GM19324 (cell line): ENCODE results near the gene HACD3.
"Not testable (repeated sequence)": the region's sequence is repeated elsewhere in the genome, so short reads cannot be mapped to it uniquely, and the experiment has no call there.

Source experiments
- ATAC-seq: cut with Tn5 transposase; IDR thresholded peaks from one replicate; pipeline ENCODE4 v1.9.1; 2021; ENCODE audit warnings: mild to moderate bottlenecking, moderate library complexity; ENCODE audit not compliant: unreplicated experiment, low FRiP score

HACD3 gene

GRCh38 chr15:65541231-65541820 lies 11.1 kb downstream of the HACD3 start:
- no peak for ATAC-seq

- ATAC-seq, result no peak
These were observed 17.6 kb downstream of the HACD3 start for GRCh38 chr15:65547841-65548240.

GRCh38 chr15:65549288-65549687 lies 19.0 kb downstream of the HACD3 start:
- not testable (repeated sequence) for ATAC-seq

- no peak for ATAC-seq
These were observed 20.4 kb downstream of the HACD3 start for GRCh38 chr15:65550681-65551098.

GRCh38 chr15:65551183-65551582 lies 20.9 kb downstream of the HACD3 start:
- no peak for ATAC-seq

DNA sequence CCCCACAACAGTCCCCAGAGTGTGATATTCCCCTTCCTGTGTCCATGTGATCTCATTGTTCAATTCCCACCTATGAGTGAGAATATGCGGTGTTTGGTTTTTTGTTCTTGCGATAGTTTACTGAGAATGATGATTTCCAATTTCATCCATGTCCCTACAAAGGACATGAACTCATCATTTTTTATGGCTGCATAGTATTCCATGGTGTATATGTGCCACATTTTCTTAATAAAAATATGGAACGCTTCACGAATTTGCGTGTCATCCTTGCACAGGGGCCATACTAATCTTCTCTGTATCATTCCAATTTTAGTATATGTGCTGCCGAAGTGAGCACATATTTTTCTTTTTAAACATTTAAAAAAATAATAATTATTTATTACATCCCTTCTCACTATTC lies 22.6 kb downstream of the HACD3 start:
- ATAC-seq, result not testable (repeated sequence)

DNA sequence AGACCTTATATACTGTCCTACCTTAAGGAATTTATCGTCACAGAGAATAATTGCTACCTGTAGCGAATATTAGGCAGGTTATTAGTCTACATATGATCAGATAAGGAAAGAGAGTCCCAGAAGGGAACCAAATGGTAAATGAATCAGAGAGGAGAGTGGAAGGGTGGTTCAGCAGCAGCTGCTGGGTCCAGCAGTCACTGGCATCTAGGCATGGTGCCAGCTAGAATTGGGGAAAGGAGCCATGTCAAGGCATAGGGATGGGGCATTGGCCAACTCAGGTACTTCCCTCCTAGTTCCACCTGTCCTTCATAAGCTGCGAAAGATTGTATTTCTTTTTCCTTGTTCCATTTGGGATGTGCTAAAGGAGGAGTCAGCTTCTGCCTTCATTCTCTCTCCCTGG lies 23.4 kb downstream of the HACD3 start:
- no peak for ATAC-seq

- ATAC-seq, result no peak
These were observed 26.4 kb downstream of the HACD3 start for GRCh38 chr15:65556622-65557021.

- ATAC-seq, result no peak
These were observed 28.1 kb downstream of the HACD3 start for GRCh38 chr15:65558336-65558735.

DNA sequence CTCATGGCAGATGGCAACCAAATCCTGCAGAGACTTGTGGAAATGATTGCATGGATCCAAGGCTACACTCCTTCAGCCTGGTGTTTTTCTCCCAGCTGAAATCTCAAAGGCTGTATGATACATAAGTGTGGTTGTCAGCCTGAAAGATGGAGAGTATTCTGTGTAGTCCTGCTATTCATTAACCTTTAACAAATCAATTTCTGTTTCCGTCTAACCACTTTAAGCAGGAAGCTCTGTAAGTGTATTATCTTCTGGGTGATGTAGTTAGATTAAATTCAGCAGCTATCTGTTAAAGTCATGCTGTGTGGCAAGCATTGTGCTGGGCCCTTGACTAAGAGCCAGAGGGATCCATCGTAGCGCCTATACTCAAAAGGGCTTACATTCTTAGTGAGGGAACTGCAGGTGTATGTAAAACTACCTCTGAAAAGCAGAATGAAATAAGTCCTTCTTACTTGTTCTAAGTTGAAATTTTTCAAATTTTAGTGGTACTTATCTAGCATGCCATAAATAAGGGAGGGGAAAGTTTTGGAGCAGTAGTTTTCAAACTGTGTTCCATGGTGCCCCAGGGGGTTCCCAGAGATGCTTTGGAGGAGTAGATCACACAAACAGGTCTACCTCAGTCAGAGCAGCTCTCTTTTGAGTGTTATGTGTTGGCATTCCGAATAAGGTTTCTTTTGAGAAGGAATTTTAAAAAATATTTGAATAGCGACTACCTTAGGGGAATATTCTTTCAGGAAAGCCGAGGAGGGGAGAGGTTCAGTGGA lies 28.9 kb downstream of the HACD3 start:
- no peak for ATAC-seq

DNA sequence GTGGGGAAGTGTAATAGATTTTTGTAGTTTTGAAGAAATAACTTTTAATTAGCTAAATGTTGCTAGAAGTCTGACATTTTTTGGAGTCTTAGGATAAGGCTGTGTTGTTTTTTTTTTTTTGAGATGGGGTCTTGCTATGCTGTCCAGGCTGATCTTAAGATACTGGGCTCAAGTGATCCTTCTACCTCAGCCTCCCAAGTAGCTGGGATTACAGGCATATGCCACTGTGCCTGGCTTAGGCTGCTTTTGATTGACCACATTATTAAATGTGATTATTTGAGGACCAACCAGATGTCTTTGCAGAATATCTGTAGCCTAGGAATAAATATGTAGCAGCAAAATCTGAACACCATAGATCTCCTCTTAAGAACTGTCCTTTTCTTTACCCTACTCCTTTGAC lies 29.7 kb downstream of the HACD3 start:
- no peak for ATAC-seq

DNA sequence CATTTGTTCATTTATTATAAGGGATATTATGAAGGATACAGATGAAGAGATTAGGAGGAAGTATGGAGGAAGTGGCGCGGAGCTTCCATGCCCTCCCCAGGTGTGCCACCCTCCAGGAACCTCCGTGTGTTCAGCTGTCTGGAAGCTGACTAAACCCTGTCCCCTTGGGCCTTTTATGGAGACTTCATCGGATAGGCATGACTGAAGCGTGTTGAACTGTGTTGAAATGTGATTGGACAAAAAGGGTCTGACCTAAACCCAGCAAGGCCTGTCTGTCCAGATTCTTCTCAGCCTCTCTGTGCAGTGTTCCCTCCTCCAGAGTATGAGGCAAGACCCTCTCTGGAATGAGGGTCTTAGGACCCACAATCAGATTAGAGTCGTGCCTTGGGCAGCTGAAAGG lies 31.7 kb downstream of the HACD3 start:
- ATAC-seq, result no peak

DNA sequence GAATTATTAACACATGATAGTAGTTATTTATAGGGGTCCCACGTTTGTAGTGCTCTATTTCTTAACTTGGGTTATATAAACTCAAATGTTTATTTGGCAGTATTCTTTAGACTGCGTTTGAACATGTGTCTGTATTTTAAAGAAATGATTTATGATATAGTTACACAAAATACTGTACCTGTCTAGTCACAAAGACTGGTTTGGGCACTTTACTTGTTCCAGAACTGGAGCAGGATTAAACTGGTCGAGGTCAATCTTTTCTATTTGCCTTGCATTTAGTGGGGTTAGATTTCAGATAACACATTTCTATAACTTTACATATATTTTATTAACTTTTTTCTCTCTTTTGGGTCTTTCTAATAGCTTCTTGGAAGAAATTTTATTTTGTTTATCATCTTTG lies 39.5 kb downstream of the HACD3 start:
- ATAC-seq, result no peak

- ATAC-seq, result no peak
These were observed 41.7 kb downstream of the HACD3 start for GRCh38 chr15:65571971-65572370.

GRCh38 chr15:65576664-65577063 lies 46.4 kb downstream of the HACD3 start:
- no peak for ATAC-seq

DNA sequence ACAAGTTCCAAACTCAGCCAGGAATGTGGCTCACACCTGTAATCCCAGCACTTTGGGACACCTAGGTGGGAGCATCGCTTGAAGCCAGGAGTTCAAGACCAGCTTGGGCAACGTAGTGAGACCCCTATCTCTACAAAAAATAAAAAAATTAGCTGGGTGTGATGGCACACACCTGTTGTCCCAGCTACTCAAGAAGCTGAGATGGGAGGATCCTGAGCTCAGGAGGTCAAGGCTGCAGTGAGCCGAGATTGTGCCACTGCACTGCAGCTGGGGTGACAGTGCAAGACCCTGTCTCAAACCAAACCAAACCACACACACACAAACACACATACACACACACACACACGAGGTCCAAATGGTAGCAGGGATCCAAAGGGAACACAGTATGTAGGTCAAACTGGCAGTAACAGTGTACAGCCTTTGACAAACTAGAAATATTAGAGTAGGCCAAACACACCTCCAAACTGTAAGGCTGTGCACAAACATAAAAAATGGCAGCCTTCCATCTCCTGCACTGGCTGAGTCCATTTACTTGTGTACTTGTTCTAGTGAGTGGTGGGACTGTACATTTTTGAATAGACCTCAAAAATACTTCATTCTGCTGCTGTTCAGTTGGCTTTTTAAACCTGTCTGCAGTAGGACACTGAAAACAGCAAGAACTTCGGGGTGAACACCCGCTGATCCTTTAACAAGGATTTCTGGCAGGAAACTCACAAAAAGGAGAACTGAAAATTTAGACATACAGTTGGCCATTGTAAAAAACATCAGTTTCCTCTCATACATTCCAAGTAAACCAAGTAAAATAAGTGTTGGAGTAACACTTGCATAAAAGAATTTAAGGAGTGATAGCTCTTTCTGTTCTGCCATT lies 47.1 kb downstream of the HACD3 start:
- no peak for ATAC-seq

DNA sequence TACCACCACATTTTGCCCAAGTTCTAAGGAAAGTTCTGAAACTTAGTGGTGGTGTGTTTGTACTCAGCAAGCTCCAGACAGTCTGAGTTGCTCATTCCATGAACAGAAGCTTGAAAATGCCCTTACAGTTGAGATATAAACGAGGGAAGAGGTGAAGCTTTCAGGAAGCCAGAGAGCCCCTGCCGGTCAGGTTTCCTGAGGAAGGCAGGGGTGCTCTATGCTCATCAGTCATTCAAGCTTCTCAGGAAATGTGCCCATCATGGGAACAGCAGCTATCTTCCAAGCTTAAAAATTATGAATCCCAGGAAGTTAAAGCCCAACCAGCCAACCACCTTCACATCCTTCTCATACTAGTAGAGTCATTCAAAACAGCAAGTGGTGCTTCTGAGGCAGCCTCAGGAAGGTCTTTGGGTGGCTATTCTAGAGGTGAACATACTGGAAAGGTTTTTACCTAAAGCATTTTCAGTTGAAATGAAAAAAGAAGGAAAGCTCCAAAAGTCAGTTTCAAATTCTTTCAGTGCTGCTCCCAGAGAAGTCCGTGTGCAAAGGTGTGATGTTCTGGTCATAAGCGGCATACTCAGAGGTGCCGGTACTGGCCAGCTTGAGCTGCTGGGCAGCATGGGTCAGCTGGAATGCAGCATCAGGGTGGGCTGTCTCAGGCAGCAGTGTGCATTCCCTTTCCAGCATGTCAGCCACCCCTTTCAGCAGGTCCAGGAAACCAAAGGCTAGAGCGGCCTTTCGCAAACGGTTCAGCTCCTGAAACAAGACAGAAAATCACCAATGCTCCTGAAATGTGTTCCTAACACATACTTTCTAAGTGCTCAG lies 48.9 kb downstream of the HACD3 start:
- ATAC-seq, result no peak

- no peak for ATAC-seq
These were observed 49.5 kb downstream of the HACD3 start for GRCh38 chr15:65579762-65580161.

- no peak for ATAC-seq
These were observed 50.0 kb downstream of the HACD3 start for GRCh38 chr15:65580287-65580686.

GRCh38 chr15:65583701-65584100 lies 53.4 kb downstream of the HACD3 start:
- ATAC-seq, result no peak

GRCh38 chr15:65584241-65584640 lies 54.0 kb downstream of the HACD3 start:
- no peak for ATAC-seq
